SK-N-SH treated with all-trans-retinoic acid at 6 μM for 48 hours (cell line): ENCODE results near the gene SCAF11.

ENCODE experiments used
- RARB ChIP-seq: fragments of 250-450 bp; sonication (Bioruptor Pico); IDR thresholded peaks from 2 replicates; pipeline ENCODE4 v1.8.0; 2021; ENCODE audit warnings: mild to moderate bottlenecking, moderate library complexity
- ZNF565 ChIP-seq: fragments of 450-650 bp; formaldehyde crosslinking; conservative IDR thresholded peaks from 2 replicates; pipeline ENCODE4 v1.5.0; 2020; ENCODE audit warnings: low read depth, mild to moderate bottlenecking, moderate library complexity
- TF ChIP-seq, protein P1 (sequence below): fragments of 250-450 bp; sonication (Bioruptor Pico); IDR thresholded peaks from 2 replicates; pipeline ENCODE4 v1.8.0; 2020; ENCODE audit warnings: mild to moderate bottlenecking, moderate library complexity, borderline replicate concordance
- TF ChIP-seq, protein P2 (sequence below): fragments of 250-450 bp; sonication (Bioruptor Pico); IDR thresholded peaks from 2 replicates; pipeline ENCODE4 v1.5.1; 2021; ENCODE audit warnings: mild to moderate bottlenecking, moderate library complexity
- TF ChIP-seq, protein P3 (sequence below): fragments of 250-450 bp; sonication (Bioruptor Pico); IDR thresholded peaks from 2 replicates; pipeline ENCODE4 v1.8.0; 2021; ENCODE audit warnings: low read depth, mild to moderate bottlenecking, moderate library complexity, borderline replicate concordance

DNA sequence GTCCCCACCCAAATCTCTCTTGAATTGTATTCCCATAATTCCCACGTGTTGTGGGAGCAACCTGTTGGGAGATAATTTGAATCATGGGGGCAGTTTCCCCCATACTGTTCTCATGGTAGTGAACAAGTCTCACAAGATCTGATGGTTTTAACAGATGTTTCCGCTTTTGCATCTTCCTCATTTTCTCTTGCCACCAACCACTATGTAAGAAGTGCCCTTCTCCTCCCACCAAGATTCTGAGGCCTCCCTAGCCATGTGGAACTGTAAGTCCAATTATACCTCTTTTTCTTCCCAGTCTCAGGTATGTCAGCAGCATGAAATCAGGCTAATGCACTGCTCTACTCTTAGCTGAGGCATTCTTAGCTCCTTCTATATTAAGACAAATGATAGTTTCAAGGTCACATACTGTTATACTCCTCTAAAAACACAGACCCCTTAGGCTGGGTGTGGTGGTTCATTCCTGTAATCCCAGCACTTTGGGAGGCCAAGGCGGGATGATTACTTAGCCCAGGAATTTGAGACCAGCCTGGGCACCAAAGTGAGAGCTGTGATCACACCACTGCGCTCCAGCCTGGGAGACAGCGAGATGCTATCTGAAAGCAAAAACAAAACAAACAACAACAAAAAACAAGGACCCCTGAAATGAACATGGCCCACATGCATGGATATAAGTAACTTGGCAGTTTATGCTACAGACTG, 3.6 kb downstream of the SCAF11 start:
- TF ChIP-seq, protein P1, sequence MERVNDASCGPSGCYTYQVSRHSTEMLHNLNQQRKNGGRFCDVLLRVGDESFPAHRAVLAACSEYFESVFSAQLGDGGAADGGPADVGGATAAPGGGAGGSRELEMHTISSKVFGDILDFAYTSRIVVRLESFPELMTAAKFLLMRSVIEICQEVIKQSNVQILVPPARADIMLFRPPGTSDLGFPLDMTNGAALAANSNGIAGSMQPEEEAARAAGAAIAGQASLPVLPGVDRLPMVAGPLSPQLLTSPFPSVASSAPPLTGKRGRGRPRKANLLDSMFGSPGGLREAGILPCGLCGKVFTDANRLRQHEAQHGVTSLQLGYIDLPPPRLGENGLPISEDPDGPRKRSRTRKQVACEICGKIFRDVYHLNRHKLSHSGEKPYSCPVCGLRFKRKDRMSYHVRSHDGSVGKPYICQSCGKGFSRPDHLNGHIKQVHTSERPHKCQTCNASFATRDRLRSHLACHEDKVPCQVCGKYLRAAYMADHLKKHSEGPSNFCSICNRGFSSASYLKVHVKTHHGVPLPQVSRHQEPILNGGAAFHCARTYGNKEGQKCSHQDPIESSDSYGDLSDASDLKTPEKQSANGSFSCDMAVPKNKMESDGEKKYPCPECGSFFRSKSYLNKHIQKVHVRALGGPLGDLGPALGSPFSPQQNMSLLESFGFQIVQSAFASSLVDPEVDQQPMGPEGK = no peak
- TF ChIP-seq ZNF565 (CRISPR knock-in tag) (no peak), RARB (CRISPR knock-in tag) (no peak)
- TF ChIP-seq, protein P2, sequence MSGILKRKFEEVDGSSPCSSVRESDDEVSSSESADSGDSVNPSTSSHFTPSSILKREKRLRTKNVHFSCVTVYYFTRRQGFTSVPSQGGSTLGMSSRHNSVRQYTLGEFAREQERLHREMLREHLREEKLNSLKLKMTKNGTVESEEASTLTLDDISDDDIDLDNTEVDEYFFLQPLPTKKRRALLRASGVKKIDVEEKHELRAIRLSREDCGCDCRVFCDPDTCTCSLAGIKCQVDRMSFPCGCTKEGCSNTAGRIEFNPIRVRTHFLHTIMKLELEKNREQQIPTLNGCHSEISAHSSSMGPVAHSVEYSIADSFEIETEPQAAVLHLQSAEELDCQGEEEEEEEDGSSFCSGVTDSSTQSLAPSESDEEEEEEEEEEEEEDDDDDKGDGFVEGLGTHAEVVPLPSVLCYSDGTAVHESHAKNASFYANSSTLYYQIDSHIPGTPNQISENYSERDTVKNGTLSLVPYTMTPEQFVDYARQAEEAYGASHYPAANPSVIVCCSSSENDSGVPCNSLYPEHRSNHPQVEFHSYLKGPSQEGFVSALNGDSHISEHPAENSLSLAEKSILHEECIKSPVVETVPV (CRISPR knock-in tag) = no peak
- TF ChIP-seq, protein P3, sequence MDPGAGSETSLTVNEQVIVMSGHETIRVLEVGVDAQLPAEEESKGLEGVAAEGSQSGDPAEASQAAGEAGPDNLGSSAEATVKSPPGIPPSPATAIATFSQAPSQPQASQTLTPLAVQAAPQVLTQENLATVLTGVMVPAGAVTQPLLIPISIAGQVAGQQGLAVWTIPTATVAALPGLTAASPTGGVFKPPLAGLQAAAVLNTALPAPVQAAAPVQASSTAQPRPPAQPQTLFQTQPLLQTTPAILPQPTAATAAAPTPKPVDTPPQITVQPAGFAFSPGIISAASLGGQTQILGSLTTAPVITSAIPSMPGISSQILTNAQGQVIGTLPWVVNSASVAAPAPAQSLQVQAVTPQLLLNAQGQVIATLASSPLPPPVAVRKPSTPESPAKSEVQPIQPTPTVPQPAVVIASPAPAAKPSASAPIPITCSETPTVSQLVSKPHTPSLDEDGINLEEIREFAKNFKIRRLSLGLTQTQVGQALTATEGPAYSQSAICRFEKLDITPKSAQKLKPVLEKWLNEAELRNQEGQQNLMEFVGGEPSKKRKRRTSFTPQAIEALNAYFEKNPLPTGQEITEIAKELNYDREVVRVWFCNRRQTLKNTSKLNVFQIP = no peak
